ENCODE results near the gene CDH13. TPM values are rescaled to one million over a fixed set of nuclear protein-coding genes. Genes with fewer than 3 reads are reported as not detected.

CDH13 gene
- total and polyA plus RNA-seq, 10 of the 15 experiments (the other 5 are each of a cell fraction or from before 2014, with no cell fraction given), result under 0.01 to 0.05 TPM; not detected in 8

DNA sequence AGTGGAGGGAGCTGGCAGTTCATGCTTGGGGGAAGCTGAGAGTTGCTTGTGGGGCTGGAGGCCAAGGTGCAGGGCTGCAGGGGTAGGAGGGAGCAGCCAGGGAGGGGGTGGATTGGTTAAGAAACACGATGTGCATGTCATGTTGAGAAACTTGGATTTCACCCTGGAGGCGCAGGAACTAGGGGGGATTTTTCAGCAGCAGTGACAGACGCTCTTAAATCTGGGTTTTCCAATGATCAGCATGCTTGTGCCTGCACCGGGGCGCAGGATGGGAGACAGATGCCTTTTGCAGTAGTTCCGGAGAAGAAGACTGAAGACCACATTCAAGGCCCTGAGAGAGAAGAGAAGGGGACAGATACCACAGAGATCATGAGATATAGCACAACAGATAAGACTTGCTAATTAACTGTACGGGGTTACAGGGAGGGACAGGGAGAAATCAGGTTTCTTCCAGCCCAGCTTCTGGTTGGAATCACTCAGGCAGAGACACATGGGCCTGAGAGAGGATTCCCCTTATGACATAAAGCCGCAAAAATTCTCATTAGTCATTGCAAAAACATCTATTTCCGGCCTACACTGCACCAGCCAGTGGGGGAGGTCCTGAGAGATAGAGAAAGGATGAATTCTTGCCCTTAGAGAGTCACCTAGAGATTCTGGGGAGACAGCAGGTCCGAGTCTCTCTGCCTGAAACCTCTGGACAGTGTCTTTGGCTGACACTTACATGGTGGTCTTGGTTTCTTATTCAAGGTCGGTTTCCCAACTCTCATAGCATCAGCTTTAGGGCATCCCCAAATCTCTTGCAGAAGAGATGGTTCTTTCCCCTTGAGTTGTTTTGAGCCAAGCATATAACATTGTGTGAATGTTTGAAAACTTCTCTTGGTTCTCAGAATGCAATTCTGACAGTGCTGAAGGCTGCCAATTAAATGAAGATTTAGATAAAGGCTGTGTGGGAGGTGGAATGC is 27.1 kb downstream of the CDH13 start:
- Histone ChIP-seq H3K27me3 (replicated peaks in 1 of 2; ENCODE audit: control insufficient read depth in 2 of 2, insufficient read depth in 2 of 2, low read length in 1 of 2) (no peaks in the 10 kb centered on the region), H3K9me3 (replicated peaks; ENCODE audit: control insufficient read depth, insufficient read depth, low read length) (no peaks in the 10 kb centered on the region), H4K20me1 (ENCODE audit: control insufficient read depth, insufficient read depth) (no peaks in the 10 kb centered on the region), H3K4me1 (ENCODE audit: control insufficient read depth, insufficient read depth, low read length) (peaks cover 56% of the 10 kb centered on the region), H3K36me3 (ENCODE audit: control insufficient read depth in 2 of 2, insufficient read depth in 2 of 2, low read length in 1 of 2) (no peaks in the 10 kb centered on the region), H3K4me2 (ENCODE audit: control insufficient read depth, insufficient read depth) (peak overlapping the region; percentile 88), H3K79me2 (ENCODE audit: control insufficient read depth, insufficient read depth, low read length) (no peaks in the 10 kb centered on the region), H2AFZ (ENCODE audit: control insufficient read depth, low read depth, low read length) (peak overlapping the region; percentile 57; the same call in 1 of the 2 replicates), H3K27ac (ENCODE audit: control insufficient read depth, insufficient read depth) (peak overlapping the region; percentile 96), H3K4me3 (peak overlapping the region; percentile 20; the same call in 1 of the 2 replicates), H3K9ac (ENCODE audit: control insufficient read depth, insufficient read depth, low read length) (peak overlapping the region; percentile 61)
- WGBS (ENCODE audit: insufficient coverage, insufficient replicate concordance, low lambda C conversion rate, missing lambda C conversion rate), result 2% methylated on average over 11 of the region's 11 CpGs
- ChIA-PET RAD21 (ENCODE audit: unreplicated experiment) (interaction anchor here (1.5 to 3.2 kb wide), 3 partner anchors 13 to 82 kb away, joined by 4 to 14 read pairs (median 7); no protein-coding TSS in a partner anchor), POLR2A (interaction anchor here (1.0 kb wide), 1 partner anchor 11 kb away, joined by 3 read pairs; no protein-coding TSS in a partner anchor), CTCF (interaction anchor here (0.8 to 10.3 kb wide), 8 partner anchors 8 to 76 kb away, joined by 3 to 100 read pairs (median 4); no protein-coding TSS in a partner anchor), SMC1A (ENCODE audit: uncharacterized antibody, unreplicated experiment) (interaction anchor here (1.0 to 5.9 kb wide), 5 partner anchors 10 to 1916 kb away, joined by 3 to 63 read pairs (median 4); no protein-coding TSS in a partner anchor)
- intact Hi-C loops (cut with micrococcal nuclease; ENCODE audit: unreplicated experiment), result loop anchor here (2.0 to 10.0 kb wide), 4 partner anchors 13 to 1649 kb away; partner anchors contain the start of genes CENPN and CMC2
- DNase-seq (ENCODE audit: low read depth, low spot score) (peak; percentile 90), FAIRE-seq (peak; percentile 86), ATAC-seq (peak; percentile 76)
- in situ Hi-C loops (cut with MboI), result no loop called here
- BruUV-seq (replicated peaks), result no TSS peak
- TF ChIP-seq ETV6 (conservative IDR thresholded peaks at IDR 0.05 in 1 of 2, IDR thresholded peaks at IDR 0.05 in 1 of 2; ENCODE audit: borderline replicate concordance in 1 of 2, low read depth in 1 of 2) (peak in 1 of 2 experiments; percentile 92; a peak in 2 of 4 replicates), HCFC1 (IDR thresholded peaks at IDR 0.05; ENCODE audit: low read length) (no peak), ZNF274 (IDR thresholded peaks at IDR 0.05; ENCODE audit: insufficient read depth, insufficient read length) (no peak), CREM (IDR thresholded peaks at IDR 0.05; ENCODE audit: low read depth) (peak; percentile 92), GATAD2B (conservative IDR thresholded peaks at IDR 0.05; ENCODE audit: low read depth) (peak; percentile 80; the same call in 1 of the 2 replicates), LARP7 (IDR thresholded peaks at IDR 0.05) (no peak), CBX5 (IDR thresholded peaks at IDR 0.05; ENCODE audit: low read depth) (peak; percentile 51; the same call in 1 of the 2 replicates), BHLHE40 (IDR thresholded peaks at IDR 0.05; ENCODE audit: borderline replicate concordance in 1 of 2, low read depth in 2 of 2, low read length in 1 of 2) (peak in 1 of 2 experiments; percentile 42; a peak in 1 of 4 replicates), EED (IDR thresholded peaks at IDR 0.05; ENCODE audit: low read depth) (peak; percentile 94), CREB1 (IDR thresholded peaks at IDR 0.05; ENCODE audit: low read depth) (peak; percentile 74), YY1 (IDR thresholded peaks at IDR 0.05; ENCODE audit: low read depth, low read length) (peak; percentile 53; the same call in 1 of the 2 replicates), SREBF1 (IDR thresholded peaks at IDR 0.05; ENCODE audit: low read length) (peak; percentile 62; the same call in 1 of the 2 replicates), EP300 (IDR thresholded peaks at IDR 0.05; ENCODE audit: borderline replicate concordance in 1 of 2, control insufficient read depth in 1 of 2, low read depth in 2 of 2, low read length in 2 of 2) (peak; percentile 85 to 89), HDAC2 (IDR thresholded peaks at IDR 0.05) (no peak), MTA2 (IDR thresholded peaks at IDR 0.05; ENCODE audit: low read depth) (peak; percentile 91), MEF2B (IDR thresholded peaks at IDR 0.05; ENCODE audit: partially characterized antibody, poor library complexity, severe bottlenecking) (peak; percentile 90)
- TF ChIP-seq, protein P1, sequence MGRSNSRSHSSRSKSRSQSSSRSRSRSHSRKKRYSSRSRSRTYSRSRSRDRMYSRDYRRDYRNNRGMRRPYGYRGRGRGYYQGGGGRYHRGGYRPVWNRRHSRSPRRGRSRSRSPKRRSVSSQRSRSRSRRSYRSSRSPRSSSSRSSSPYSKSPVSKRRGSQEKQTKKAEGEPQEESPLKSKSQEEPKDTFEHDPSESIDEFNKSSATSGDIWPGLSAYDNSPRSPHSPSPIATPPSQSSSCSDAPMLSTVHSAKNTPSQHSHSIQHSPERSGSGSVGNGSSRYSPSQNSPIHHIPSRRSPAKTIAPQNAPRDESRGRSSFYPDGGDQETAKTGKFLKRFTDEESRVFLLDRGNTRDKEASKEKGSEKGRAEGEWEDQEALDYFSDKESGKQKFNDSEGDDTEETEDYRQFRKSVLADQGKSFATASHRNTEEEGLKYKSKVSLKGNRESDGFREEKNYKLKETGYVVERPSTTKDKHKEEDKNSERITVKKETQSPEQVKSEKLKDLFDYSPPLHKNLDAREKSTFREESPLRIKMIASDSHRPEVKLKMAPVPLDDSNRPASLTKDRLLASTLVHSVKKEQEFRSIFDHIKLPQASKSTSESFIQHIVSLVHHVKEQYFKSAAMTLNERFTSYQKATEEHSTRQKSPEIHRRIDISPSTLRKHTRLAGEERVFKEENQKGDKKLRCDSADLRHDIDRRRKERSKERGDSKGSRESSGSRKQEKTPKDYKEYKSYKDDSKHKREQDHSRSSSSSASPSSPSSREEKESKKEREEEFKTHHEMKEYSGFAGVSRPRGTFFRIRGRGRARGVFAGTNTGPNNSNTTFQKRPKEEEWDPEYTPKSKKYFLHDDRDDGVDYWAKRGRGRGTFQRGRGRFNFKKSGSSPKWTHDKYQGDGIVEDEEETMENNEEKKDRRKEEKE (IDR thresholded peaks at IDR 0.05), result no peak
- TF ChIP-seq, protein P2, sequence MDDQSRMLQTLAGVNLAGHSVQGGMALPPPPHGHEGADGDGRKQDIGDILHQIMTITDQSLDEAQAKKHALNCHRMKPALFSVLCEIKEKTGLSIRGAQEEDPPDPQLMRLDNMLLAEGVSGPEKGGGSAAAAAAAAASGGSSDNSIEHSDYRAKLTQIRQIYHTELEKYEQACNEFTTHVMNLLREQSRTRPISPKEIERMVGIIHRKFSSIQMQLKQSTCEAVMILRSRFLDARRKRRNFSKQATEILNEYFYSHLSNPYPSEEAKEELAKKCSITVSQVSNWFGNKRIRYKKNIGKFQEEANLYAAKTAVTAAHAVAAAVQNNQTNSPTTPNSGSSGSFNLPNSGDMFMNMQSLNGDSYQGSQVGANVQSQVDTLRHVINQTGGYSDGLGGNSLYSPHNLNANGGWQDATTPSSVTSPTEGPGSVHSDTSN (IDR thresholded peaks at IDR 0.05; ENCODE audit: insufficient replicate concordance, low read depth, low read length), result peak; percentile 3
